ENCODE results near the gene PTPN20. TPM values are rescaled to one million over a fixed set of nuclear protein-coding genes. Genes with fewer than 3 reads are reported as not detected.

The PTPN20 gene
- total RNA-seq, 2 donors from 2014 or later = 0.99 to 4.4 TPM

DNA sequence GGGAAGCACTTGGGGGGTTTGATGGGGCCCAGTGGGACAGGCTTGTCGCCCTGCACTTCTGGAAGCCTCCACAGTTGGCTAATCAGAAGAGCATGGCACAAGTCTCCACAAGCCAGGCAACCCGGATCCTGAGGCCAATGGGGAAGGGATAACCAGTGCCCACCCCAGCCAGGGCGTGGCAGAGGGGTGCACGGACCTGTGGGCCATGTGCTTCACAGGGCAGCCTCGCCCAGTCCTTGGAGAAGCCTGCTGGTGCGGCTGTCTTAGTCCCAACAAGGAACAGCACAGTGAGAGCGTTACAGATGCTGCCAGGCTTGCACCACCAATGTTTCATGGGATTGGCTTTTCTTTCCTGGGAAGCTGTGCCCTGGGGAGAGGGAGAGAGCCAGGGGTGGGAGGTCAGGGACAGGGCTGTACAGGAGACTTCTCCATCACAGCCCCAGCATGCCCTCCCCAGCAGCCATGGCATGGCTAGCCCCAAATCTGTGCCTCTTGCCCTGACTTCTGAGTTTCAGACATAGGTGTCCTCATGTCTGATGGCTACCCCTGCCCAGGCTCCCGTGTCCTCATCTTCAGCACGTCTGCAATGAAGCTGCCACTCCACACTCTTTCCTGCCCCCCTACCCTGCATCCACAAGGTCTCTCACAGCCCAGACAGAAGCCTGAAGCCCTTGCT is 116.0 kb downstream of the PTPN20 start:
- H3K9me3 ChIP-seq = no peaks in the 10 kb centered on the region
- no peaks in the 10 kb centered on the region for H3K4me1 ChIP-seq
- no peaks in the 10 kb centered on the region for H3K36me3 ChIP-seq (replicated peaks in 1 of 2; ENCODE audit: insufficient read depth in 1 of 2, low read depth in 2 of 2)
- 69 to 71% methylated on average over 5 to 9 of the region's 9 CpGs for whole genome bisulfite sequencing, 2 donors
- ATAC-seq = no peak
- no peak overlapping the region for H3K27ac ChIP-seq
- intact Hi-C loops (cut with DNase I) = loop anchor here (5.0 kb wide), 1 partner anchor 290 kb away; no protein-coding TSS in a partner anchor
- H3K4me3 ChIP-seq = no peak overlapping the region
- H3K27me3 ChIP-seq = no peaks in the 10 kb centered on the region
- no peak for TF ChIP-seq POLR2A (IDR thresholded peaks at IDR 0.05)
- TF ChIP-seq, protein P1, sequence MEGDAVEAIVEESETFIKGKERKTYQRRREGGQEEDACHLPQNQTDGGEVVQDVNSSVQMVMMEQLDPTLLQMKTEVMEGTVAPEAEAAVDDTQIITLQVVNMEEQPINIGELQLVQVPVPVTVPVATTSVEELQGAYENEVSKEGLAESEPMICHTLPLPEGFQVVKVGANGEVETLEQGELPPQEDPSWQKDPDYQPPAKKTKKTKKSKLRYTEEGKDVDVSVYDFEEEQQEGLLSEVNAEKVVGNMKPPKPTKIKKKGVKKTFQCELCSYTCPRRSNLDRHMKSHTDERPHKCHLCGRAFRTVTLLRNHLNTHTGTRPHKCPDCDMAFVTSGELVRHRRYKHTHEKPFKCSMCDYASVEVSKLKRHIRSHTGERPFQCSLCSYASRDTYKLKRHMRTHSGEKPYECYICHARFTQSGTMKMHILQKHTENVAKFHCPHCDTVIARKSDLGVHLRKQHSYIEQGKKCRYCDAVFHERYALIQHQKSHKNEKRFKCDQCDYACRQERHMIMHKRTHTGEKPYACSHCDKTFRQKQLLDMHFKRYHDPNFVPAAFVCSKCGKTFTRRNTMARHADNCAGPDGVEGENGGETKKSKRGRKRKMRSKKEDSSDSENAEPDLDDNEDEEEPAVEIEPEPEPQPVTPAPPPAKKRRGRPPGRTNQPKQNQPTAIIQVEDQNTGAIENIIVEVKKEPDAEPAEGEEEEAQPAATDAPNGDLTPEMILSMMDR (IDR thresholded peaks at IDR 0.05) = no peak
- peak in 2 of 4 donors; percentile 7 for DNase-seq

DNA sequence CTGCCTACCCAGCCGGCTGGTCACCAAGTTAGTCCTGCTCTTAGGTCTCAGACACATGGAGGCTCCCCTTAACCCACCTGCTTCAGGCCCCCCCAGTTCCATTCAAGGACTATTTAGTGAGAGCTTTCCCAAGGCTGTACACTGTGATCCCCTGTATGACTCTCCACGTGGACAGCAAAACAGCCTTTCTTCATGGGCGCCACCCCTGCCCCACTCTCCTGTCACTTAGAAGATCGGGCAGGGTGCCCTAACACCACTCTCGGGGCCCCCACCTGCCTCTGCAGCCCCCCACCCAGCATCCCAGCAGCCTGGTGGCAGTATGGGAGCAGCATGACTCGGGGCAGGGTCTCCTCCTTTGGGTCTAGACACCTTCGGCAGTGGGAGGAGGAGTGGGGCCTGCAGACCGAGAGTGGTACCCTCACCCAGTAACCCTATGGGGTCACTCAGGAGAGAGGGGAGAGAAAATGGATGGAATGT is 116.6 kb downstream of the PTPN20 start:
- TF ChIP-seq POLR2A (IDR thresholded peaks at IDR 0.05) = no peak
- TF ChIP-seq, protein P1 (IDR thresholded peaks at IDR 0.05) = no peak
- peak in 3 of 4 donors; percentile 2 to 7 (median 6) for DNase-seq

DNA sequence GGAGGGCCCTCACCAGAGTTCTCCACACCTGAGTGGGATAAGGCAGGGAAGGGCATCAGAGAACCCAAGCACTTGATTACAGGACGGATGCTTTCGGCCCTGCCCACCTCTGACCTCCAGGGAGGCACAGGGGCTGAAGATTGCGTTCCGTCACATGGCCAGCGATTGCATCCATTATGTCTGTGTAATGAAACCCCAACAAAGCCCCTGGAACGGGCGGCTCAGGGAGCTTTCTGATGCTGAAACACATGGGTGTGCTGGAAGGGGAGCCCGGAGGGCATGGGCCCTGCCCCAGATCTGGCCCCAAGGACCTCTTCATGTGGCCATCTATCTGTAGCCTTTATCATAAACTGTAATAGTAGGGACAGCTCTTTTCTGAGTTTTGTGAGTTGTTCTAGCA is 117.2 kb downstream of the PTPN20 start:
- intact Hi-C loops (cut with DNase I) = loop anchor here (5.0 kb wide), 1 partner anchor 289 kb away; no protein-coding TSS in a partner anchor
- no peaks in the 10 kb centered on the region for H3K9me3 ChIP-seq
- TF ChIP-seq POLR2A (IDR thresholded peaks at IDR 0.05) = no peak
- TF ChIP-seq, protein P1 (IDR thresholded peaks at IDR 0.05) = no peak
- H3K36me3 ChIP-seq (replicated peaks in 1 of 2; ENCODE audit: insufficient read depth in 1 of 2, low read depth in 2 of 2) = no peaks in the 10 kb centered on the region
- DNase-seq (peak in 3 of 4 donors; percentile 2 to 7 (median 5)), ATAC-seq (no peak)
- H3K27ac ChIP-seq = no peak overlapping the region
- no peaks in the 10 kb centered on the region for H3K4me1 ChIP-seq
- no peak overlapping the region for H3K4me3 ChIP-seq
- H3K27me3 ChIP-seq = no peaks in the 10 kb centered on the region
- 79 to 87% methylated on average over 8 of the region's 8 CpGs for WGBS, 2 donors

More for the DNA sequence above, 116.6 kb downstream of the PTPN20 start:
- H3K9me3 ChIP-seq = no peaks in the 10 kb centered on the region
- no peaks in the 10 kb centered on the region for H3K27me3 ChIP-seq
- no peak overlapping the region for H3K4me3 ChIP-seq
- H3K27ac ChIP-seq = no peak overlapping the region
- no peaks in the 10 kb centered on the region for H3K36me3 ChIP-seq (replicated peaks in 1 of 2; ENCODE audit: insufficient read depth in 1 of 2, low read depth in 2 of 2)
- WGBS, 2 donors = 50 to 70% methylated on average over 6 to 8 of the region's 8 CpGs
- H3K4me1 ChIP-seq = no peaks in the 10 kb centered on the region
- intact Hi-C loops (cut with DNase I) = loop anchor here (5.0 kb wide), 1 partner anchor 289 kb away; no protein-coding TSS in a partner anchor
- ATAC-seq = no peak

DNA sequence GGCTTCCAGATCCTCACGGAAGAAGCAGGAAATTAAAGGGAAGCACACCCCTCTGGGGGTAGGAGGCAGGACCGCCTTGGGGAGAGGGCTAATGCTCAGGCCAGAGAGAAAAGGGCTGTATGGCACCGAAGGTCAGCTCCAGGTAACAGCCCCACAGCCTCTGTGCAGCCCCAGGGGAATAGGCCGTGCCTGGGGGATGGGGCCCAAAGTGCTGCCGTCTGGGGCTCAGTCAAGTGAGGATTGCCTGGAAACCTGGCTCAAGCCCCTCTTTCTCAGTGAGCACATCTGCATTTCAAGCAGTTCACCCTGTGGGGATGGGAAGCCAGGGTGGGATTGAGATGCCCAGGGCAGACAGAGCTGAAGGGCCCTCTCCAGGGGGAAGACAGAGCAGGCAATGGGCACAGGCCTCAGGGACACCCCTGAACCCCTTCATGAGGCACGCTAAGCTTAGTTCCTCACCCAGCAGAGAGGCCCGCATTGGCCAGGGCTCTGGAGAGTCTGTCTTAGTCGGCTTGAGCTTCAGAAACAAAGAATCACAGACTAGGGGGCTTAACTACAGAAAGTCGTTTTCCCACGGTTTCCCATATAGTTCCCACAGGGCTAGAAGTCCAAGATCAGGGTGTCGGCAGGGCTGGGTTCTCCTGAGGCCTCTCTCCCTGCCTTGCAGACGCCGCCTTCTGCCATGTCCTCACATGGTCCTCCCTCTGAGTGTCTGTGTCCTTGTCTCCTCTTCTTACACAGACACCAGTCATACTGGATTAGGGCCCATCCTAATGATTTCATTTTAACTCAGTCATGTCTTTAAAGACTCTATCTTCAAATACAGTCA is 118.2 kb downstream of the PTPN20 start:
- Histone ChIP-seq H3K27ac (no peak overlapping the region), H3K4me3 (no peak overlapping the region), H3K36me3 (replicated peaks in 1 of 2; ENCODE audit: insufficient read depth in 1 of 2, low read depth in 2 of 2) (no peaks in the 10 kb centered on the region), H3K27me3 (no peaks in the 10 kb centered on the region), H3K4me1 (no peaks in the 10 kb centered on the region), H3K9me3 (no peaks in the 10 kb centered on the region)
- ATAC-seq (no peak), DNase-seq (peak in 3 of 4 donors; percentile 1 to 8 (median 7))
- intact Hi-C loops (cut with DNase I) = loop anchor here (5.0 kb wide), 1 partner anchor 288 kb away; no protein-coding TSS in a partner anchor
- WGBS, 2 donors = 76 to 79% methylated on average over 13 of the region's 13 CpGs
- TF ChIP-seq, protein P1 (IDR thresholded peaks at IDR 0.05) = no peak
- TF ChIP-seq POLR2A (IDR thresholded peaks at IDR 0.05) = no peak

All from body of pancreas (tissue), 4 donors.